ENCODE results near the gene VSNL1.

DNA sequence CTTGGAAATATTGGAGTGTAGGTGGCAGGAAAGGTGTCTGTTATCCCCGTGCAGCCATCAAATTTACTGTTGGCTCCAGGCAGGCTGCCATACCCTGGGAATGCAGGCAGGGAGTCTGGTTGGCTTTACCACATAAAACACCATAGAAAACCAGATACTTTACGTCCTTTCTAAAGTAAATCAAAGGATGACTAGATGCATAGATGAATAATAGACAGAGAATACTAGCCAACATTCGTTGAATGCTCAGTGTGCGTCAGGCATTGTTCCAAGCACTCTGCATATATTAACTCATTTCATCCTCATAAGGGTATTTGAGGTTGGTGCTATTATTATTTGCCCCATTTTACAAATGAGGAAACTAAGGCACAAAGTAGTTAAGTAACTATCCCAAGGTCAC lies 65.2 kb downstream of the VSNL1 start:
- TF ChIP-seq ZNF384 (IDR thresholded peaks at IDR 0.05; ENCODE audit: borderline replicate concordance, low read depth, low read length): no peak
- no peak for TF ChIP-seq TARDBP (IDR thresholded peaks at IDR 0.05; ENCODE audit: borderline replicate concordance)
- TF ChIP-seq USF2 (IDR thresholded peaks at IDR 0.05; ENCODE audit: borderline replicate concordance, low read depth, low read length): no peak
- TF ChIP-seq, protein P1, sequence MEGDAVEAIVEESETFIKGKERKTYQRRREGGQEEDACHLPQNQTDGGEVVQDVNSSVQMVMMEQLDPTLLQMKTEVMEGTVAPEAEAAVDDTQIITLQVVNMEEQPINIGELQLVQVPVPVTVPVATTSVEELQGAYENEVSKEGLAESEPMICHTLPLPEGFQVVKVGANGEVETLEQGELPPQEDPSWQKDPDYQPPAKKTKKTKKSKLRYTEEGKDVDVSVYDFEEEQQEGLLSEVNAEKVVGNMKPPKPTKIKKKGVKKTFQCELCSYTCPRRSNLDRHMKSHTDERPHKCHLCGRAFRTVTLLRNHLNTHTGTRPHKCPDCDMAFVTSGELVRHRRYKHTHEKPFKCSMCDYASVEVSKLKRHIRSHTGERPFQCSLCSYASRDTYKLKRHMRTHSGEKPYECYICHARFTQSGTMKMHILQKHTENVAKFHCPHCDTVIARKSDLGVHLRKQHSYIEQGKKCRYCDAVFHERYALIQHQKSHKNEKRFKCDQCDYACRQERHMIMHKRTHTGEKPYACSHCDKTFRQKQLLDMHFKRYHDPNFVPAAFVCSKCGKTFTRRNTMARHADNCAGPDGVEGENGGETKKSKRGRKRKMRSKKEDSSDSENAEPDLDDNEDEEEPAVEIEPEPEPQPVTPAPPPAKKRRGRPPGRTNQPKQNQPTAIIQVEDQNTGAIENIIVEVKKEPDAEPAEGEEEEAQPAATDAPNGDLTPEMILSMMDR (IDR thresholded peaks at IDR 0.05 in 2 of 3, conservative IDR thresholded peaks at IDR 0.05 in 1 of 3; ENCODE audit: control insufficient read depth in 2 of 3, extremely low read depth in 1 of 3, insufficient read depth in 1 of 3, low read depth in 3 of 3, low read length in 3 of 3): no peak
- TF ChIP-seq RELB (IDR thresholded peaks at IDR 0.05; ENCODE audit: low read depth): no peak
- TF ChIP-seq SIN3A (IDR thresholded peaks at IDR 0.05; ENCODE audit: low read depth, low read length): no peak
- TF ChIP-seq CHD4 (IDR thresholded peaks at IDR 0.05): no peak
- no peak for TF ChIP-seq PAX8 (IDR thresholded peaks at IDR 0.05)
- TF ChIP-seq, protein P2, sequence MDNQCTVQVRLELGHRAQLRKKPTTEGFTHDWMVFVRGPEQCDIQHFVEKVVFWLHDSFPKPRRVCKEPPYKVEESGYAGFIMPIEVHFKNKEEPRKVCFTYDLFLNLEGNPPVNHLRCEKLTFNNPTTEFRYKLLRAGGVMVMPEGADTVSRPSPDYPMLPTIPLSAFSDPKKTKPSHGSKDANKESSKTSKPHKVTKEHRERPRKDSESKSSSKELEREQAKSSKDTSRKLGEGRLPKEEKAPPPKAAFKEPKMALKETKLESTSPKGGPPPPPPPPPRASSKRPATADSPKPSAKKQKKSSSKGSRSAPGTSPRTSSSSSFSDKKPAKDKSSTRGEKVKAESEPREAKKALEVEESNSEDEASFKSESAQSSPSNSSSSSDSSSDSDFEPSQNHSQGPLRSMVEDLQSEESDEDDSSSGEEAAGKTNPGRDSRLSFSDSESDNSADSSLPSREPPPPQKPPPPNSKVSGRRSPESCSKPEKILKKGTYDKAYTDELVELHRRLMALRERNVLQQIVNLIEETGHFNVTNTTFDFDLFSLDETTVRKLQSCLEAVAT (IDR thresholded peaks at IDR 0.05): no peak
- no peak for TF ChIP-seq EED (IDR thresholded peaks at IDR 0.05; ENCODE audit: low read depth)
- TF ChIP-seq GABPA (IDR thresholded peaks at IDR 0.05; ENCODE audit: low read depth): no peak

Data from GM12878 (cell line).